OCI-M2 (cell line): ENCODE data around the gene TSPOAP1.

Source experiments
- DNase-seq: peaks from one replicate; lab custom pipeline; 2025; ENCODE audit not compliant: unreplicated experiment; lab: John Stamatoyannopoulos, UW

The TSPOAP1 gene

GRCh38 chr17:58318065-58318481 lies 10.5 kb downstream of the TSPOAP1 start:
- DNase-seq, result no peak

DNA sequence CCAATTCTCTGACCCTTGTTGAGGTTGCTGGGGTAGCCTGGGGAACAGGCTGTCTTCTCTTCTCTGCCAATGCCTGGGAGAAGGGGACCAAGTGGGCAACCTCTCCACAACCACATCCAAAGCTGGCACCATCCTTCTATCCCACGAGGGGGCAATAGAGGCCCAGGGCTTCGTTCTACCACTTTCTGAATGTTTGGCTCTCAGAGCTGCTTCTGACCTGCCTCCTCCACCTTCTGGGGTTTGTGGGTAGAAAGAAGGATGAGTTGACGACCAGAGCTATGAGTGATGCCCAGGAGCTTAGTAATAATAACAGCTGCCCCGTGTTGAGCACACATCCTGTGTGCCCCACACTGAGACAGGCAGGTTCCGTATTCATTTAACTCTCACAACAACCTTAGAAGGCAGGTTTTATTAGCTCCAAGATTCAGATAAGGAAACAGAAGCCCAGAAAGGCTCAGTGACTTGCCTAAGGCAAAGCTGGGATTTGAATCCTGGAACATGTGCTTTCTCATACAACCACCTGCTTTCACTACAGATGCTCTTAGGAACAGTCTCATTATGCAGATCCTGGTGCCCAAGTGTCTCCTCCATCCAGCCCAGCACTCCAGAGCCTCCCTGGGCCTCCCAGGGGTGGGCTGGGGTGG lies 11.1 kb downstream of the TSPOAP1 start:
- DNase-seq, result no peak

DNA sequence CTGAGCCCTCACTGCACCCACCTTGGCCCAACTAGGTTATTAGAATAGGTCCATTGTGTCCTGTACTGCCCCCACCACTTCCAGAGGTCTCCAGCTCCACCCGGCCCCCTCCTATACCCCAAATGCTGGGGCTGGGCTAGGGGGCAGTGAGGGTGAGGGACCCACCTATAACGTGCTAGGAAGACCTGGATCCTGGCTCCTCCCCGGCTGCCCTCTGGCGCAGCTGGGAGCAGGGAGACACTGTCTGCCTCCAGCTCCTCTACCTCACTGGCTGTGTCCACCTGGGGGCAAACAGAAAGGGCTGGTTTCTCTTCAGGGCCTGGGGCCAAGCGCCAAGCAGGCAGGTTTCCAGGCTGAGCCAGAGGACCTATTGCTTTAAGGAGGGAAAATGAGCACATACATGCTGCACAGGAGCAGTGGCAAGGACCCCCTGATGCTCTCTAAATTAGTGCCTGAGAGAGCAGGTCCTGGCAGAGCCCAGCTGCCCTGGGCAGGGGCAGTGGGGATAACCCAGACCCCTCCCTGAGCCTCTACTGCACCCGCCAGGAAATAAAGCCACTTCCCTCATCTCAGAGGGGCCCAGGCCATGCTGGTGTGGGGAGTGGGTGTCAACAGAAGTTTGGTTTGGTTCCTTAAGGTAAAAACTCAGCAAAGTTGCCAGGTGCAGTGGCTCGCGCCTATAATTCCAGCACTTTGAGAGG lies 12.2 kb downstream of the TSPOAP1 start:
- DNase-seq, result no peak

DNA sequence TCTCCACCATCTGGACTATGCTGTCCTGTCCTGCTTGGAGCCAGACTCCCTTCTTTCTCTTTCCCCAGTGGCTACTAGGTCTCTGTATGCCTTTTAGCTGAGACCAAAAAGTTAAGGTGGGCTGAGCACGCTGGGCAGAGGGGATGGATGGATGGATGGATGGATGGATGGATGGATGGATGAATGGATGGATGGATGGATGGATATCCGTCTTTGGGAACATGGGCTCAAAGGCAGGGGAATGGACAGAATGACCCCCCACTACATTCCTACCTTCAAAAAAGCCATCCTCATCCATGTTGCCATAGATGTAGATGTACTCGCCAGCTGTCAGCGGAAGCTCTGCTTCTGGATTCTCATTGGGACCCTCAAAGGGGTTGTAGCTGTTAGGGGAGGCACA lies 12.8 kb downstream of the TSPOAP1 start:
- no peak for DNase-seq

GRCh38 chr17:58315281-58315711 lies 13.3 kb downstream of the TSPOAP1 start:
- no peak for DNase-seq

DNA sequence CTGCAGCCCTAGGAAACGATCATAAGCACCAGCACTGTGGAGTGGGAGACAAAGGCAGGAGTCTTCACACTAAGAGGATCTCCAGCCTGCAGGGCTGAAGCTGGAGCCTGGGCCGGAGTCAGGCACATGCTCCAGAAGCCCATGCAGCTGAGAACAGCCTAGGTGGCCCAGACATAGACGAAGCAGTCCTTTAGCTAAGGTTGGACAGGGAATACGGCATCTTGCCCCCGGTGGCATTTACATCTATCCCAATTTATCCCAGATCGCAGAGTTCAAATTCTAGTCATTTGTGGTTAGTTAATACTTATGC lies 13.9 kb downstream of the TSPOAP1 start:
- no peak for DNase-seq

- DNase-seq, result no peak
These were observed 14.5 kb downstream of the TSPOAP1 start for GRCh38 chr17:58313815-58314705.

DNA sequence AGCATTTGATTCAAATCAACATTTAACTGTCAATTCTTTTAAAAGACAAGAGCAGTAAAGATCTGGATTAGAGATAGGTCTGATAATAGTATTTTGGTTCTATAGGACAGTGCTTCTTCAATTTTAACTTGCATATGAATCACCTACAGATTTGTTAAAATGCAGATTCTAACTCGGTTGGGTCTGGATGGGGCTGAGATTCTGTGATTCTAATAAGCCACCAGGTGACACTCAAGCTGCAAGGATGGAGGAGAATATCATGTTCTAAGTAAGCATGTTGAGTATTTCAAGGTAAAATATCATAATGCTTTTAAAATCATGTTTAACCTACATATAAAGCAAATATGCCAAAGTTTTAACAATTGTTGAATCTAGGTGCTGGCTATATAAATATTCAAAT lies 15.8 kb downstream of the TSPOAP1 start:
- no peak for DNase-seq

GRCh38 chr17:58312021-58312630 lies 16.5 kb downstream of the TSPOAP1 start:
- no peak for DNase-seq

DNA sequence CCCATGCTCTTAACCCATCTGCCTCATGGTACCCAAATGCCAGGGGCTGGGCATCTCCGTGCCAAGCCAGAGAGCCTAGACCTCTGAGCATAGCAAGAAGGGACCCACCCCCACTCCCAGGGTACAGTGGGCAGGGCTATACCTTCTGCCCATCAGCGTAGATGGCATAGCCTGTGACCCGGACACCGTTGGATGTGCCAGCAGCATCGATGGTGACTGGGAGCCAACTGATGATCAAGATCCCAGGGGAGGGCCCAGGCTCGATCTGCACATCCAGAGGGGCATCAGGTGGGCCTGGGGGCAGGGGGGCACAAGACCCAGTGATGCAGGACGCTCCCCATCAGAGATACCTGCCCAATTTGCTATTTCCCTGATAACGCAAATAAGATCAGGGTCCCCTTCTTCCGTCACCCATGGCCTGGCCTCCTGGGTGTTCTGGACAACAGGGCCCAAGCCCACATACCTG lies 17.1 kb downstream of the TSPOAP1 start:
- no peak for DNase-seq

DNA sequence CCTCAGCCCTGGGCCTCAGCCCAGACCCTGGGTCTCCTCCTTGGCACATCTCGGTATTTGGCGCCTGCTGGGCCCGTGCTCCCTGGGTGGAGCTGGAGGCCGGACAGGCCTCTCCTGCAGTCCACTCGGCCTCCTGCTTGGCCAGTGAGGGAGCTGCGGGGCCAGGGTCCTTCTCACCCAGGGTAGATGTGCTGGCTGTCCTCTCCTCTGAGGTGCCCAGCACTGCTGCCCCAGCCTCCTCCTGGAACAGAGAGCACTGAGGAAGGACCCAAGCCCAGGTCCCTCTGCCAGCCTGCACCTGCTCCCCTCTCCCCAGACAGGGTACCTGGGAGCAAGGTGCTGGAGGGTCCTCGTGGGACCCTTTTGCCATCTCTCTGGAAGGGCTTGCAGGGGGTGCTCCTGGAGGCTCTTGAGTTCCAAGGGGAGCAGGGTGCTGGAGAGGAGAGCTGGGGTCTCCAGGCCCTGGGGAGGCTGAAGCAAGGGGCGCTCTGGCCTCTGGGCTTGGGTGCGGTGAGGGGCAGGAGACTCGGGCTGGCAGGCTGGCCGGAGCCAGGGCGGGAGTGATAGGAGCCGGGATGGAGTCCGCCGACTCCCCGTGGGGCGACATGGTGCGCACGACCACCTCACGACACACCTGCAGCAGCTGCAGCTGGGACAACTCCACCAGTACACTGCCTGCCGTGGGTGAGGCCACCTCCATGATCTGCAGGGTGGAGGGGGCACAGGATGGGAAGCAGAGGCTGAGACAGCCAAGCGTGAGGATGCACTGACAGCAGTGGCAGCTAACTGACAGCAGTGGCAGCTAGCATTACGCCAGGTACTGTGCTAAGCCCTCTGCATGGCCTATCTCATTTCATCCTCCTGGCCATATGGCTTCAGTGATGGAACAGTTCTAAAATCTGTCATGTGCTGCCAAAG lies 17.8 kb downstream of the TSPOAP1 start:
- DNase-seq, result no peak

DNA sequence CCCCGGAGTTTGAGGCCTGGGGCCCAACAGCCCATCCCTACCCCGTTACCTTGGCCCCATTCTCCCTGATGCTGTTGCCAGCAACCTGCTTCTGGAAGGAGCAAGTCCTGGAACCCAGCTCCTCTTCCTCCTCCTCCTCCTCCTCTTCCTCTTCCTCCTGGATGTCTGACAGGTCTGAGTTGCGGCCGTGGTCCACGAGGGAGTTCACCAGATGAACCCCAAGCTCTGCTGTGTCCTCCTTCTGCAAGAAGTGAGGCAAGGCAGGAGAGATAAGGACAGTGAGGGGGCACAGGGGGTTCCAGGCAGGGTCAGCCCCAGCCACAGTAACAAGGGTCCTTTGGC lies 18.7 kb downstream of the TSPOAP1 start:
- no peak for DNase-seq

- no peak for DNase-seq
These were observed 19.3 kb downstream of the TSPOAP1 start for GRCh38 chr17:58308985-58309917.

- no peak for DNase-seq
These were observed 20.2 kb downstream of the TSPOAP1 start for GRCh38 chr17:58308173-58308984.

DNA sequence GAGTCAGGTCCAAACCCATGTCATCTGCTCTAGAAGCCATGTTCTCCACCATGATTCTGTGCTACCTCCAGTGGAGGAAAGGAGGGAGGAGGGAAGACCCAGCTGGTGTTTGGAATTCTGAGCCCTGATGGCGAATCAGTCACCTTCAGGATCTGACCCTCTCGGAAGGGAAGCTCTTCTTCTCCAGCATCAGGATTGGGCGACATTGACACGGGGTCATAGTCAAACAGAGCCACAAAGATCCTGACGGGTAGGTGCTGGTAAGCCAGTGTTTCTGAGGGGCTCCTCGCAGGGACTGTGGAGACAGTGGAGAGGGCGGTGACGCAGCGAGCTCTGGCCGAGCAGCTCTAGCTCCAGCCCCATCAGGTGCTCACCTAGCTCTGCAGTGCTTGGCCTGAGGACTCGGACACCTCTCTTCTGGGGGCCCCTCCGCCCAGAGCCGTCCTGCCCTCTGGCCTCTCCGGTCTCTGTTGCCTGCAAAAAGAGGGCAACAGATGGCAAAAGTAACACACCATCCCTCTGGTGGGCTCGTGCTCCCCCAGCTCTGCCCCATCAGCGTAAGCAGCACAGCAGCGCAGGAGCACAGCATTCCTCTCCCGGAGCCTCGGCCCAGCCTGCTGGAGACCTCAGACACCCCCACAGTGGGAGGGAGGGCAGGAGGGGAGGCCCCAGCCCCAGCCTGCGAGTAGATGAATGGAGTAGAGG lies 21.0 kb downstream of the TSPOAP1 start:
- no peak for DNase-seq

DNA sequence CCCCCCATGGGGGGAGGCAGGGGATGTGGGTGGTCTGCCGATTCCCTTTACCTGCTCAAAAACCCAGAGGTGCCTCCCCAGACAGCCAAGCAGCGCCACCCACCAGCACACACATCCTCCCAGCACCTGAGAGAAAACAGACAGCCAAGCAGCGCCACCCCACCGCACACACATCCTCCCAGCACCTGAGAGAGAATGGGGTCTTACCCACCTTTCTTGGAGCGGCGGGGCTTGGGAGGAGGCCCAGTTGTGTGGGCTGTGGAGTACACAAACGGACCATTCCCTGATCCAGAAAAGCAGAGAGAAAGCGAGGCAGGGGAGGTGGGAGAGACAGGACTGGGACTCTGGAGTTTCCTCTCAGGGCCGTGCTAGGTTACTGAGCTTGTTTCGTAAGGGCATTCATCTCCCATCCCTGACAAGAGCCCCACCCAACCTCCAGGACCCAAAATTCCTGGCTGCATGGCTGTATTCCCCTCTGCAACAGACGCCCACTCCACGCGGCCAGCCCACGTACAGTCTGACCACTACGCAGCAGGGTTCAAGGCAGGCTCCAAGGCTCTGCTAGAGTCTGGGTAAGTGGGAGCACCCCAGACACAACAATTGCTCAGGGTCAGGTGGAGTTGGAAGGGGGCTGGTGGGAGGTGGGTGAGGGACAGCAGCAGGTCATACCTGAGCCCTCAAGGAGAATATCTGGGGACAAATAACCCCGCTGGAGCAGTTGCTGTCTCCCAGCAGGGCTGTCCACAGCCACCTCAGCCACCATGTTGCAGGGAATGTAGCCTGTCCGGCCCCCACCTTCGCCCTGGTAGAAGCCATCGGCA lies 22.3 kb downstream of the TSPOAP1 start:
- no peak for DNase-seq

GRCh38 chr17:58305626-58306025 lies 23.0 kb downstream of the TSPOAP1 start:
- DNase-seq, result no peak
